ENCODE measurements around the gene APOL1. TPM values are rescaled to one million over a fixed set of nuclear protein-coding genes. Genes with fewer than 3 reads are reported as not detected.
A peak's percentile ranks its signal among the peaks of the same experiment; 100 is the strongest.

Gene APOL1
- total and polyA plus RNA-seq, 11 donors, result 10.4 to 132 (median 18.1) TPM

GRCh38 chr22:36232715-36233401, 20.1 kb upstream of the APOL1 start:
- Histone ChIP-seq H3K4me3 (no peak overlapping the region), H3K4me1 (peaks cover 6 to 46% (median 31%) of the 10 kb centered on the region in 12 donors), H3K36me3 (peaks cover 0 to 95% (median 62%) of the 10 kb centered on the region in 9 donors), H3K9me3 (no peaks in the 10 kb centered on the region), H3K27ac (no peak overlapping the region), H3K27me3 (no peaks in the 10 kb centered on the region)
- TF ChIP-seq, protein P1, sequence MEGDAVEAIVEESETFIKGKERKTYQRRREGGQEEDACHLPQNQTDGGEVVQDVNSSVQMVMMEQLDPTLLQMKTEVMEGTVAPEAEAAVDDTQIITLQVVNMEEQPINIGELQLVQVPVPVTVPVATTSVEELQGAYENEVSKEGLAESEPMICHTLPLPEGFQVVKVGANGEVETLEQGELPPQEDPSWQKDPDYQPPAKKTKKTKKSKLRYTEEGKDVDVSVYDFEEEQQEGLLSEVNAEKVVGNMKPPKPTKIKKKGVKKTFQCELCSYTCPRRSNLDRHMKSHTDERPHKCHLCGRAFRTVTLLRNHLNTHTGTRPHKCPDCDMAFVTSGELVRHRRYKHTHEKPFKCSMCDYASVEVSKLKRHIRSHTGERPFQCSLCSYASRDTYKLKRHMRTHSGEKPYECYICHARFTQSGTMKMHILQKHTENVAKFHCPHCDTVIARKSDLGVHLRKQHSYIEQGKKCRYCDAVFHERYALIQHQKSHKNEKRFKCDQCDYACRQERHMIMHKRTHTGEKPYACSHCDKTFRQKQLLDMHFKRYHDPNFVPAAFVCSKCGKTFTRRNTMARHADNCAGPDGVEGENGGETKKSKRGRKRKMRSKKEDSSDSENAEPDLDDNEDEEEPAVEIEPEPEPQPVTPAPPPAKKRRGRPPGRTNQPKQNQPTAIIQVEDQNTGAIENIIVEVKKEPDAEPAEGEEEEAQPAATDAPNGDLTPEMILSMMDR (IDR thresholded peaks at IDR 0.05), result no peak
- no peak for TF ChIP-seq POLR2A (IDR thresholded peaks at IDR 0.05)
- DNase-seq (no peak), ATAC-seq (no peak)
- intact Hi-C loops (cut with DNase I), result loop anchor here in 1 of 10 donors (10.0 kb wide), 1 partner anchor 78 kb away; no protein-coding TSS in a partner anchor
- WGBS, 4 donors, result 84 to 91% (median 84%) methylated on average over 11 to 13 of the region's 13 CpGs

DNA sequence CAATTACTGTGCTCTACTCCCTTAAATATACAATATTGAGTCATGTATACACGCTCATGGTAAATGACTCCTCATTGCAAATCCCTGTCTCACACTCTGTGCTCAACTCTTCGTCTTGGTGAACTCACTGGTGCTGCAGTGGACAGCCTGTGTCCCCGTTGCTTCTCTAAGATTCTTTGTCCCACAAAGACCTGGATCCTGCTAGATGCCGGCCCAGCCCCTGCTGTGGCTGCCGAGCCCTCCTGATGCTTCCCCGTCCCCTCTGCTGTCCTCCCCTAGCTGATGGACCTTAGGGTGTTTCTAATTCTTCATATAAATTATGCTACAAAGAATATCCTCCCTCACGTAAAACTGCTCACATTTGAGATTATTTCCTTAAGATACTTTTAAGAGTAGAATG, 19.1 kb upstream of the APOL1 start:
- no peaks in the 10 kb centered on the region for H3K27me3 ChIP-seq
- peaks cover 0 to 85% (median 53%) of the 10 kb centered on the region in 9 donors for H3K36me3 ChIP-seq
- ATAC-seq, result no peak
- TF ChIP-seq POLR2A (IDR thresholded peaks at IDR 0.05), result no peak
- TF ChIP-seq, protein P1 (IDR thresholded peaks at IDR 0.05), result no peak
- DNase-seq, result no peak
- no peak overlapping the region for H3K27ac ChIP-seq
- no peak overlapping the region for H3K4me3 ChIP-seq
- WGBS, 4 donors, result 92 to 94% (median 93%) methylated on average over 7 of the region's 7 CpGs
- H3K4me1 ChIP-seq, result peaks cover 6 to 48% (median 39%) of the 10 kb centered on the region in 12 donors
- intact Hi-C loops (cut with DNase I), result loop anchor here in 1 of 10 donors (10.0 kb wide), 1 partner anchor 79 kb away; no protein-coding TSS in a partner anchor
- H3K9me3 ChIP-seq, result no peaks in the 10 kb centered on the region

- DNase-seq, result no peak
- Histone ChIP-seq H3K27me3 (no peaks in the 10 kb centered on the region), H3K27ac (no peak overlapping the region), H3K4me3 (no peak overlapping the region), H3K9me3 (no peaks in the 10 kb centered on the region), H3K4me1 (peaks cover 6 to 49% (median 40%) of the 10 kb centered on the region in 12 donors), H3K36me3 (peaks cover 0 to 81% (median 48%) of the 10 kb centered on the region in 9 donors)
- no peak for ATAC-seq
- intact Hi-C loops (cut with DNase I), result loop anchor here in 1 of 10 donors (10.0 kb wide), 1 partner anchor 79 kb away; no protein-coding TSS in a partner anchor
- 32 to 61% (median 48%) methylated on average over 2 of the region's 2 CpGs for WGBS, 4 donors
- TF ChIP-seq POLR2A (IDR thresholded peaks at IDR 0.05), result no peak
- TF ChIP-seq, protein P1 (IDR thresholded peaks at IDR 0.05), result no peak
Observed at GRCh38 chr22:36234213-36234612, 18.7 kb upstream of the APOL1 start.

DNA sequence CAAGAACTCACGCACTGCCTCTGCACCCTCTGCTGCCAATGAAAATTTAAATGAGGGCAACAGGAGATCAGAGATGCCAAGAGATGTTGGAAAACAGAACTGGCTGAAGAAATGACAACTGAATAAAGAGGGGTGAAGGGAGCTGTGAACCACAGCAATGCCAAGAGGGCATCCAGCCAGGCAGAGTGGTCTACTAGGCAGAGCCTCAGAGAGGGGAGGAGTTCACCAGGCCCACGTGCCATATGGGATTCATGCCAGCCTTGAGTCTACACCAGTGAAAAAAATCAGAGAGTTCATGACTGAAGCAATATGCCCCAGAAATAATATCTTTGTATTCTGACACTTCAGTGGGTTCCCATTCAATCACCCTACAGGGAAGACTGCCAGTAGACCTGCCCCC, 18.0 kb upstream of the APOL1 start:
- peaks cover 0 to 74% (median 41%) of the 10 kb centered on the region in 9 donors for H3K36me3 ChIP-seq
- H3K4me1 ChIP-seq, result peaks cover 6 to 54% (median 44%) of the 10 kb centered on the region in 12 donors
- H3K9me3 ChIP-seq, result no peaks in the 10 kb centered on the region
- intact Hi-C loops (cut with DNase I), result loop anchor here in 6 of 10 donors (5.0 to 10.0 kb wide), 3 partner anchors 38 to 80 kb away; no protein-coding TSS in a partner anchor
- 52 to 57% (median 56%) methylated on average over 2 of the region's 2 CpGs for WGBS, 4 donors
- no peak overlapping the region for H3K27ac ChIP-seq
- DNase-seq (no peak), ATAC-seq (no peak)
- no peaks in the 10 kb centered on the region for H3K27me3 ChIP-seq
- TF ChIP-seq, protein P1 (IDR thresholded peaks at IDR 0.05), result no peak
- no peak for TF ChIP-seq POLR2A (IDR thresholded peaks at IDR 0.05)
- H3K4me3 ChIP-seq, result peak overlapping the region in 1 of 12 donors; percentile 4
